Posterior cingulate gyrus (tissue), 11 donors: ENCODE measurements around the gene TFCP2L1.

ENCODE experiments used
- DNase-seq, 10 donors: peaks; one replicate each; pipeline versions ENCODE4 v3.0.0 to v3.0.0-alpha.2; 2020 to 2021; ENCODE audit warnings: mixed read lengths in 3 of 10
- intact Hi-C: fragments of 100-400 bp; cut with DNase I; formaldehyde crosslinking; loops from one replicate; pipeline ENCODE4 v1.15.1; 2023

TFCP2L1 gene

DNA sequence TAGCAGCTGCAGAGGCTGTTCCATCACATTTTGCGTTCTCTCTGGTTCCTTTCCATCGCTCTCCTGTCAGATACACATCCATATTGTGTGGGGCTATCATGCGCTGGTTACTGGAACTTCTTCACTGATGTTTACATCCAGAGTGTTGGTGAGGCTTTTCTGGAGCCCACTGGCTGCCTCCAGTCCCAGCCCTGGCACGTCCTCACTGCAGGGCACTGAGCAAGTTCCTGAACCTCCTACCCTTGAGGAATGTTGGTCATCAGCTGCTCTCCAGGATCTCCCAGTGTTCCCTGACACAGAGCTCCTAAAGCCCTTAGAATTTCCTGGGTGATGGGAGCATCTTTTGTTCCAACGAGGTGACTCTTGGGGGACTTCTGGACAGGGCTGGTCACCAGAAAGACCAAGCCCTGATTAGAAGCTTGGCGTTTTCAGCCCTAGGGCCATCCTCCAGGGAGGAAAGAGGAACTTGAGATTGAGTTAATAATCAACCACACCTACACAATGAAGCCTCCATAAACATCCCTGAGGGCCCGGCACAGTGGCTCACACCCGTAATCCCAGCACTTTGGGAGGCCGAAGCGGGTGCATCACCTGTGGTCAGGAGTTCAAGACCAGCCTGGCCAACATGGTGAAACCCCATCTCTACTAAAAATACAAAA lies 81.3 kb downstream of the TFCP2L1 start:
- peak in 2 of 10 donors; percentile 52 to 55 for DNase-seq
- intact Hi-C loops: no loop called here

GRCh38 chr2:121202541-121203310 lies 82.3 kb downstream of the TFCP2L1 start:
- peak in 2 of 10 donors; percentile 50 to 53 for DNase-seq
- intact Hi-C loops: no loop called here

DNA sequence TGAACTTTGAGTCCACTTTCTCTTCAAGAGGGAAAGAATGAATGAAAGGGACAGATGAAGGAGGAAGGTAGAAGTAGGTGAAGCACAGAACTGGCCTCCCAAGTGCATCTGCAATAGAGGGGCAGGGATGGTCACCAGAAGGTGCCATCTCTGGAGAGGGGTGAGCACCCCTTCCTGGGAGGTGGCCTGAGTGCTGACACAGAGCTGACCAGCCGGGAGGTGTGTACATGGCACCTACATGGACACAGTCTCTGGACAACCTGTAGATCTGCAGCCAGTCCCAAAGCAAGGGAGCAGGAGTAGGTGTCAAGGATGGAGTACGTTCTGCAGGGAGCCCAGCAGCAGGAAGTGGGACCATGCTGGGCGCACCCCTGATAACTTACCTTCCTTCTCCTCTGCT lies 83.2 kb downstream of the TFCP2L1 start:
- DNase-seq: peak in 2 of 10 donors; percentile 27 to 38
- intact Hi-C loops: no loop called here

DNA sequence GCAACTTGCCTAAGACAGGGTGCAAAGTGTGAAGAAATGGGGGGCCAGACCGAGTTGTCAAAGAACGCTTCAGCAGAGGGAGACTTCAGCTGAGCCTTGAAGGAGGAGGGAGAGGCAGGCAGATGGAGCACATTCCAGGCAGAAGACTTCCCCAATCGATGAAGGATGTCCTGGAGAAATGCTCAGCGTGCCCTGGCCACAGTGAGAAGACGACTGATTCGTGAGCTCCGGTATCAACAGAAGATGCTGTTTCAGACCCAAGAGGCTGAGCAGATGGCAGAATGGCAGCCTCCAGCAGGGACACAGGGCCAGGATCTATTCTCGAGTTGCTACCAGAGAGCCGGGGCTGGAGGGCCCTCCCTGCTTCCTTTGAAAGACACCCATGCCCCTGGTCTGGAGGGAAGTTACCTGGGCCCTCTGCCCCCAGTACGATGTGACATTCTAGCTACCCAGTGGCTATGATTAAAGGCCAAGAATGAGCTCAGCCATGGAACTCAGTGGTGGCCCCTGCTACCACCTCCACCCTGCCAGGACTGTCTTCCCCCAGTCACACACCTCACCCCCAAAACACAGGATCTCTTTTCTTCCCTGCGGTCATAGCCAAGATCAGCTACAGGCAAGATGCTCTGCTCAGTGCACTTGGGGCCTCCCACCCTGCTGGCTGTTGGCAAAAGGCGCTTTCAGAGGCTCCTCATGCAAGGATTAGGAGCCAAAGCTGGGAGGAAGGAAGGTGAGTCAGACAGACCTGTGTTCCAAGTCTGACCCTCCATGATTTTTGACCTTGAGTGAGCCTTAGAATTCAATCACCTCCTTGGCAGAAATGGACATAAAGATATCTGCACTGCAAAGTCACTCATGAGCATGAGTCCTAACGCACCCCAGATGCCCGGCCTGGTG lies 84.3 kb downstream of the TFCP2L1 start:
- intact Hi-C loops: no loop called here
- DNase-seq: peak in 2 of 10 donors; percentile 25 to 46

DNA sequence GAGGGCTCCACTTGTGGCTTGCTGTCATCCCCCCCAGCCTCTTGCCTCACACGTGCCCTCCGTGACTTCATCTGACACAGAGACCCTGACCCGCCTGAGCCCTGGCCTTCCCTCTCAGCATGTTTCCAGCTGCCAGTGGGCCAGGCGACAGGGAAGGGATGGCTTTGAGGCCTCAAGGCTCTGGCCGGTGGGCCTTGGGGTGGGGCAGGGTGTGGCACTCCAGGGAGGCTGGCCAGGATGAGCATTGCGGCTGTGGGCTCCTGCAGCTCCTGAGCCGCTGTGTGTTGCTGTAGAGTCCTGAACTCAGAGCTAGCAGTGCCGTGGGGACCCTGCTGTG lies 85.0 kb downstream of the TFCP2L1 start:
- intact Hi-C loops: no loop called here
- DNase-seq: peak in 2 of 10 donors; percentile 66 to 72

- DNase-seq: peak in 2 of 10 donors; percentile 55 to 64
- intact Hi-C loops: no loop called here
Measured at GRCh38 chr2:121199281-121200010, 85.6 kb downstream of the TFCP2L1 start.

- intact Hi-C loops: no loop called here
- peak; percentile 45 to 94 (median 68) for DNase-seq
Measured at GRCh38 chr2:121197369-121198091, 87.5 kb downstream of the TFCP2L1 start.

GRCh38 chr2:121196849-121197155 lies 88.2 kb downstream of the TFCP2L1 start:
- peak in 1 of 10 donors; percentile 67 for DNase-seq
- intact Hi-C loops: no loop called here

DNA sequence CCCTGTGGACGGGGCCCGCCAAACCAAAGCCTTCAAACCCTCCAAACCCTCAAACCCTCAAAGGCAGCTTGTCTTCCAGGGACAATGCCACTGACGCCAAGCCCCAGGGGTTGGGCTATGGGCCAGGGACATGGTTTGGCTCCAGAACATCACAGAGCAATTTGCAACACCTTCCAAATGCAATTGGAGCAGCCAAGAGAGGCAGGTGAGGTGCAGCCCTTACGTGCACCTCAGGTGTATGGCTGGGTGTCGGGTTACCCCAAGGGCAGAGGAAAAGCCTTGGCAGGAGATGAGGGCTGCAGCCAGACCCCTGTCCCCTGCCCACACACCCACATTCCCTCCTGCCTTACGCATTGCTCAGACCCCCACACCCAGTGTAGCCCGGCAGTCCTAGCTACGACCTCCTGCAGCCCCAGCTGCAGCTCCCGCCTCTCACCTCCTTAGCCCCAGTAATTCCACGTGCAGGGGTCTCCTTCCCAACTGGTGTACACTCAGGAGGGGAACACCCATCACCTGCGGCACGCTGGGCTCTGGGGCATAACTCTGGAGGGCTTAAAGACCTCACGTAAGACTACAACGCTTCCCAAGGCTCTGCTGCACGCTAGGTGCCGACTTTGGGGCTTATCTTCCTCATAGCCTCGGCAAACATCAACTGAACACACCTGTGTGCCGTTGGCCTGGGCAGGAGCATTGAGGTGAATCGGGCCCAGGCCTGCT lies 88.7 kb downstream of the TFCP2L1 start:
- DNase-seq: peak in 2 of 10 donors; percentile 38 to 77
- intact Hi-C loops: no loop called here

DNA sequence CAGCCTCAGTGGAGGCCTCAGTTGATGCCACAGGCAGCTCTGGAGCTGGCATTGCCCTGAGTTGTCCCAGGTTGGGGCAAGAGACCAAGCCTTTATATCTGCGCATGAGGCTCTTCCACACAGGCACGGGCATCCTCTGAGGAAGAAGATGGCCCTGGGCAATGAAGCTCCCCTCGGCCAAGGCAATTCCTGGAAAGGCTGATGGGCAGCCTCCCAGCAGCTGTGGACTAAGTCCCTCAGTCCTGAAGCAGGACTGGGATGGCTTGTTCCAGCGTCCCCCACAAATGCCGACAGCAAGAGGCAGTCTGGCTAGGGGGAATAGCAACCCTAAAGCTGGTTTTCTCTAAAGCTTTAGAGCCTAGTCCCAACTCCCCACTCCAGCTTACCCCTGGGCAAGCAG lies 90.0 kb downstream of the TFCP2L1 start:
- DNase-seq: peak in 3 of 10 donors; percentile 27 to 51 (median 41)
- intact Hi-C loops: no loop called here

DNA sequence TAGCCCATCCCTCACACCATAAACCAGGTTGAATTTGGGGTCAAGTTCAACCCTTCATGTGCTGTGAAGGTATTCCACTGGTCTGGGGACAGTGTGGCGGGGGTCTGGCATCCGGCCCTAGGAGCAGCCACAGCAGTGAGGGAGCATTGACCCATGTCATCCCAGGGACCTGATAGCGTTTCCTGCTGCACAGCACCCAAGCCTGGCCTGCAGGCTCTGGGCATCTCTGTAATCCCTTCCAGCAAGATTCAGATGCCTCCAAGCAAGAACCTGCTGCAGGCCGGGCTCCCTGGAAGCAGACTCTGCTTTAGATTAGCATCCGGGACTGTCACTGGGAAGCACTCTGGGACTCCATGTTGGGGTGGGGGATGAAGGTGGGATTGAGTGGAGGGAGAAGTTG lies 90.4 kb downstream of the TFCP2L1 start:
- DNase-seq: peak in 3 of 10 donors; percentile 41 to 53 (median 45)
- intact Hi-C loops: no loop called here

- intact Hi-C loops: no loop called here
- DNase-seq: peak in 1 of 10 donors; percentile 14
Measured at GRCh38 chr2:121193185-121193584, 91.8 kb downstream of the TFCP2L1 start.

DNA sequence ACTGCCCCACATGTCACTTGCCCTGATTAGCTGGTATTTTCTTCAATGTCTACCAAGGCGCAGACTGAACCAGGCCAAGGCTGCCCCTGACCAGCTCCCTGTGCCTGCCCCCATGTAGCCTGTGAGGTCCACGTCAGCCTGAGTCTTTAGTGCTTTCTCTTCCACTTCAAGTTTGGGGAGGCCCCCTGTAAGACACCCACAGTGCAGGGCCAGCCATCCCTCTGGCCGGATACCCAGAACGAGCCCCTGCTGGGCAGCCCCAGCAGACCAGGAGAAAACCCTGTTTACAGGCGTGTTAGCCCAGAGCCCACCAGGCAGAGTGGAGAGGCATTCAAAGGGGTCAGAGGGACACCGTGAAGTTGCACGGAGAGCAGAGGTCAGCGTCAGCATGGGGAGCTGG lies 92.4 kb downstream of the TFCP2L1 start:
- intact Hi-C loops: no loop called here
- DNase-seq: peak in 3 of 10 donors; percentile 14 to 67 (median 33)

GRCh38 chr2:121191191-121192170 lies 93.5 kb downstream of the TFCP2L1 start:
- peak in 3 of 10 donors; percentile 36 to 60 (median 52) for DNase-seq

DNA sequence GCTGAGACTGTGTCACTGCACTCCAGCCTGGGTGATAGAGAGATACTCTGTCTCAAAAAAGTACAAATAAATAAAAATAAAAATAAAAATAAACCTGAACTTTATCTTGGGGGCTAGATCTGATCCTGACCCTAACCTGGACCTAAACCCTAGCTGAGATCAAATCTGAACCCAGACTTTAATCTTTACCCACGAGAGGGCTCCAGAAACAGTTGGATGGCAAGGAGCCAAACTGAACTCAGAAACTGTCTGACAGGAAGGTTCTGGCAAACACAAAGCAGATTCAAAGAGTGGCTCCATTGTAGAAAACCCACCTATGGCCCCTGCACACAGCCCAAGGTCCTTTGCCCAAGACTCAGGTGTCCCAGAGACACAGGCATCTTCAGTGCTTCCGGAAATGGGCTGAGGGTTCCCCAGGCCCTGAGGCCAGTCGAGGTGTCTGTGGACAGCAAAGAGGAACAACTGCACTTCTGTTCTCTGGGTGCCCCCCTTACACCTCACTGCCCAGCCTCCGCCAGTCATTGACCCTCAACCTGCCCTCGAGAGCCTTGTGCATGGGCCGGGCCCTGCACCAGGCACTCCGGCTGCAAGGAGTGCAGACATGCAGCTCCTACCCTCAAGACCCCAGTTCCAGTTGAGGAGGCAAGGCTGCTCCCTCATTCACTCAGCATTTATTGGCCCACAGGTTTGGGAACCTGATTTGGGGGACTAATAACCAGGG lies 95.2 kb downstream of the TFCP2L1 start:
- peak in 2 of 10 donors; percentile 3 to 39 for DNase-seq
- intact Hi-C loops: no loop called here

More at GRCh38 chr2:121191191-121192170, 93.5 kb downstream of the TFCP2L1 start:
- intact Hi-C loops: no loop called here

DNA sequence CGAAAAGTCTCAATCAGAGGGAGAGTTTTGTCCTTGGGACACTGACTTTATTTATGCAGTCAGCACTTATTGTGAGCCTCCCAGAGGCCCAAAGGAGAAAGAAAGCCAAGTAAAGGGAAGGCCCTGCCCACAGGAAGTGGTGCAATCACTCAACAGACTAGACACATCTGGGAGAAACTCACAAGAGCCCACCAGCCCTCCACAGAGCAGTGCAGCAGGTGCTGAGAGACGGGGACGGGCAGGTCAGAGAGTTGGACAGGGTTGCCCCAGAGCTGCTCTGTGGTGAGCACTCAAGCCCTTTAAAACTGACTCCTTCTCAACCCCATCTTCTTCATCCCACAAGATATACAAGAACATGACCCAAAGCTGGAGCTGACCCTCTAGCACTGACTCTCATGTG lies 96.0 kb downstream of the TFCP2L1 start:
- intact Hi-C loops: no loop called here
- DNase-seq: peak in 1 of 10 donors; percentile 70

DNA sequence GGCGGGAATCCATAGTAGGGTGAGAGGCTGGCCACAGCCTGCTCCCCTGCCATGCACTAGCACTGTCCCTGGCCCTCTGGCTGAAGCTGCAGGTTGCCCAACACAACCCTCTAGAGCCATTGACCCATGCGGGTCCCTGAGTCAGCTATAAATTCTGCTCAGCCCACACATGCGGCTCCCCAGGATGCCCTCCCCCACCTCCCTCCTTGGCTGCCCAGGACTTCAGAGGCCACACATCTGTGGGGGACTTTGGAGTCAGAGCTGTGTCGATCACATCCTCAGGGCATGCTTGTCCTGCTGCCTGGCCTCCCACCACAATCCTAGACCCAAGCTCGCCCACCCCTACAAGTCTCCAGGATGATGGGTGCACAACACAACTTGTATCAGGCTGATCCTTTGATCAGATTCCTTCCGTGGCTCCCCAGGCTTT lies 97.0 kb downstream of the TFCP2L1 start:
- DNase-seq: peak in 1 of 10 donors; percentile 62

More for the DNA sequence above, 97.0 kb downstream of the TFCP2L1 start:
- intact Hi-C loops: no loop called here
